GM12892 (cell line): ENCODE measurements around the gene C16orf87.

ENCODE experiments used
- POLR2A ChIP-seq: IDR thresholded peaks from 2 replicates; pipeline ENCODE4 v1.6.1; 2011; ENCODE audit warnings: low read depth, low read length, control low read depth
- POLR2AphosphoS5 ChIP-seq: IDR thresholded peaks from 2 replicates; pipeline ENCODE4 v1.6.1; 2011; ENCODE audit warnings: low read depth, low read length, control low read depth
- TAF1 ChIP-seq: IDR thresholded peaks from 2 replicates; pipeline ENCODE4 v1.6.1; 2011; ENCODE audit warnings: low read depth, mild to moderate bottlenecking, control low read depth, low read length, borderline replicate concordance

GRCh38 chr16:46762583-46762982 lies 68.4 kb downstream of the C16orf87 start:
- TF ChIP-seq TAF1 (no peak), POLR2AphosphoS5 (no peak), POLR2A (no peak)
